ENCODE measurements around the gene TEX50.
A peak's percentile ranks its signal among the peaks of the same experiment; 100 is the strongest.
"Not testable (repeated sequence)": the region's sequence is repeated elsewhere in the genome, so short reads cannot be mapped to it uniquely, and the experiment has no call there.

The TEX50 gene

GRCh38 chr1:173661763-173662162 is 26.6 kb downstream of the TEX50 start:
- DNase-seq (ENCODE audit: insufficient read length, low spot score) (no peak), FAIRE-seq (no peak)
- TF ChIP-seq POU2F2 (IDR thresholded peaks at IDR 0.05; ENCODE audit: low read depth, low read length), result no peak
- no peak for TF ChIP-seq POLR2A (IDR thresholded peaks at IDR 0.05; ENCODE audit: low read depth, low read length)
- no peak for TF ChIP-seq SPI1 (IDR thresholded peaks at IDR 0.05; ENCODE audit: low read depth, low read length)

GRCh38 chr1:173663159-173663558 is 28.0 kb downstream of the TEX50 start:
- TF ChIP-seq TAF1 (IDR thresholded peaks at IDR 0.05; ENCODE audit: low read depth, low read length) (no peak), POU2F2 (IDR thresholded peaks at IDR 0.05; ENCODE audit: low read depth, low read length) (no peak), SPI1 (IDR thresholded peaks at IDR 0.05; ENCODE audit: low read depth, low read length) (no peak), POLR2AphosphoS5 (IDR thresholded peaks at IDR 0.05; ENCODE audit: low read depth, low read length) (no peak), PAX5 (IDR thresholded peaks at IDR 0.05; ENCODE audit: insufficient read depth, low read length, severe bottlenecking) (no peak), POLR2A (IDR thresholded peaks at IDR 0.05; ENCODE audit: low read depth, low read length) (no peak)
- DNase-seq (ENCODE audit: insufficient read length, low spot score), result no peak
- no peak for FAIRE-seq

DNA sequence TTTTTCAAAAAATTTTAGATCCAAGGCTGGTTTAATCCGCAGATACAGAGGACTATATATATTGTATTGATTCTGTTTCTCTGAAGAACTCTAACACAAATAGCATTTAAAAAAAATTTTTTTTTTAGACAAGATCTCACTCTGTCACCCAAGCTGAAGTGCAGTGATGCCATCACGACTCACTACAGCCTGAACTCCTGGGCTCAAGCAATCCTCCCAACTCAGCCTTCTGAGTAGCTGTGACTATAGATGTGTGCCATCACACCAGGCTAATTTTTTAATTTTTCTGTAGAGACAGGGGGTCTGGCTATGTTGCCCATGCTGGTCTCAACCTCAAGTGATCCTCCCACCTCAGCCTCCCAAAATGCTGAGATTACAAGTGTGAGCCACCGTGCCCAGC is 31.5 kb downstream of the TEX50 start:
- TF ChIP-seq PAX5 (IDR thresholded peaks at IDR 0.05; ENCODE audit: insufficient read depth, low read length, severe bottlenecking) (no peak), SPI1 (IDR thresholded peaks at IDR 0.05; ENCODE audit: low read depth, low read length) (no peak), POLR2AphosphoS5 (IDR thresholded peaks at IDR 0.05; ENCODE audit: low read depth, low read length) (no peak), TAF1 (IDR thresholded peaks at IDR 0.05; ENCODE audit: low read depth, low read length) (no peak), POU2F2 (IDR thresholded peaks at IDR 0.05; ENCODE audit: low read depth, low read length) (no peak), POLR2A (IDR thresholded peaks at IDR 0.05; ENCODE audit: low read depth, low read length) (no peak)
- DNase-seq (ENCODE audit: insufficient read length, low spot score), result no peak
- FAIRE-seq, result no peak

- DNase-seq (ENCODE audit: insufficient read length, low spot score), result peak; percentile 10
Measured at GRCh38 chr1:173669491-173669941, 34.4 kb downstream of the TEX50 start, which contains the start of gene ANKRD45. Gene ANKRD45, minus strand, starts transcription at chr1:173669851. Its CDS starts 10,433 bp downstream, at chr1:173659418.

DNA sequence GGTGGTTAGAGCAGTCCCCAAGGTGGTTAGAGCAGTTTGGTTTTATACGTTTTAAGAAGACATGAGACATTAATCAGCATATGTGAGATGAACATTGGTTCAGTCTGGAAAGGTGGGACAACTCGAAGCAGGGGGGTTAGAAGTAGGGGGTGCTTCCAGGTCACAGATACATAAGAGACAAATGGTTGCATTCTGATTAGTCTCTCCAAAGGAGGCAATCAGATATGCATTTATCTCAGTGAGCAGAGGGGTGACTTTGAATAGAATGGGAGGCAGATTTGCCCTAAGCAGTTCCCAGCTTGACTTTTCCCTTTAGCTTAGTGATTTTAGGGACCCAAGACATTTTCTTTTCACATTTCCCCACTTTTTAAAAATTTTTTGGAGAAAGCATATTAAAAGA is 39.4 kb downstream of the TEX50 start:
- not testable (repeated sequence) for FAIRE-seq; DNase-seq (ENCODE audit: insufficient read length, low spot score)

More at GRCh38 chr1:173669491-173669941, 34.4 kb downstream of the TEX50 start, which contains the start of gene ANKRD45:
- TF ChIP-seq POLR2AphosphoS5 (IDR thresholded peaks at IDR 0.05; ENCODE audit: low read depth, low read length), result no peak
- FAIRE-seq, result no peak

DNA sequence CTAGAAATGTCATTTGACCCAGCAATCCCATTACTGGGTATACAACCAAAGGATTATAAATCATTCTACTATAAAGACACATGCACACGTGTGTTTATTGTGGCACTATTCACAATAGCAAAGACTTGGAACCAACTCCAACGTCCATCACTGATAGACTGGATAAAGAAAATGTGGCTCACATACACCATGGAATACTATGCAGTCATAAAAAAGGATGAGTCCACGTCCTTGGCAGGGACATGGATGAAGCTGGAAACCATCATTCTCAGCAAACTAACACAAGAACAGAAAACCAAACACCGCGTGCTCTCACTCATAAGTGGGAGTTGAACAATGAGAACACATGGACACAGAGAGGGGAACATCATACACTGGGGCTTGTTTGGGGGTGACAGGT is 45.0 kb downstream of the TEX50 start:
- DNase-seq (ENCODE audit: insufficient read length, low spot score); FAIRE-seq: not testable (repeated sequence)

- FAIRE-seq, result no peak
- no peak for DNase-seq (ENCODE audit: insufficient read length, low spot score)
- no peak for TF ChIP-seq TAF1 (IDR thresholded peaks at IDR 0.05; ENCODE audit: low read depth, low read length)
- no peak for TF ChIP-seq POU2F2 (IDR thresholded peaks at IDR 0.05; ENCODE audit: low read depth, low read length)
- TF ChIP-seq PAX5 (IDR thresholded peaks at IDR 0.05; ENCODE audit: insufficient read depth, low read length, severe bottlenecking), result no peak
- TF ChIP-seq SPI1 (IDR thresholded peaks at IDR 0.05; ENCODE audit: low read depth, low read length), result no peak
- no peak for TF ChIP-seq POLR2A (IDR thresholded peaks at IDR 0.05; ENCODE audit: low read depth, low read length)
- TF ChIP-seq POLR2AphosphoS5 (IDR thresholded peaks at IDR 0.05; ENCODE audit: low read depth, low read length), result no peak
Measured at GRCh38 chr1:173682184-173682583, 47.0 kb downstream of the TEX50 start.

- not testable (repeated sequence) for DNase-seq (ENCODE audit: insufficient read length, low spot score); FAIRE-seq
Measured at GRCh38 chr1:173683838-173684237, 48.7 kb downstream of the TEX50 start.

DNA sequence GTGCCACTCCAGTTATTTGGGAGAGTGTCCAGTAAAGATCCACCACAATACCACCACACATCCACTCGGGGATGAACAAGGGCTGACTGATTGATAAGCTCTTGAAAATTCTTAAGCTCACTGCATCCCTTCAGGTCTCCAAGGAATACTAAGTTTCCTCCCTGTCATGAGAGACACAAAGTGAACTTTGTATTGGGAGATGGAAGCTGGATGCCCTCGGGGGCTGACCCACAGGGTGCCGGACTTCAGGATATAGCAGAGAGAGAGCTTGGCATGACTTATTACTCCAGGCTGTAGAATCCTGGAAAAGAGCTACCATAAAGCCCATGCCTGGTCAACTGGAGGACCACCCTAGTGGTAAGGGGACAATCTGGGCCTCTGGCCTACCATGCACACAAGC is 50.0 kb downstream of the TEX50 start:
- DNase-seq (ENCODE audit: insufficient read length, low spot score); FAIRE-seq: not testable (repeated sequence)
